GM18907 (cell line): ENCODE measurements around the gene SRCIN1.

Experiments
- ATAC-seq: cut with Tn5 transposase; IDR thresholded peaks from one replicate; pipeline ENCODE4 v1.9.1; 2021; ENCODE audit warnings: mild to moderate bottlenecking, moderate library complexity; ENCODE audit not compliant: unreplicated experiment

The SRCIN1 gene

GRCh38 chr17:38585056-38585917 lies 20.5 kb downstream of the SRCIN1 start:
- ATAC-seq: no peak

GRCh38 chr17:38584350-38584925 lies 21.3 kb downstream of the SRCIN1 start:
- no peak for ATAC-seq

DNA sequence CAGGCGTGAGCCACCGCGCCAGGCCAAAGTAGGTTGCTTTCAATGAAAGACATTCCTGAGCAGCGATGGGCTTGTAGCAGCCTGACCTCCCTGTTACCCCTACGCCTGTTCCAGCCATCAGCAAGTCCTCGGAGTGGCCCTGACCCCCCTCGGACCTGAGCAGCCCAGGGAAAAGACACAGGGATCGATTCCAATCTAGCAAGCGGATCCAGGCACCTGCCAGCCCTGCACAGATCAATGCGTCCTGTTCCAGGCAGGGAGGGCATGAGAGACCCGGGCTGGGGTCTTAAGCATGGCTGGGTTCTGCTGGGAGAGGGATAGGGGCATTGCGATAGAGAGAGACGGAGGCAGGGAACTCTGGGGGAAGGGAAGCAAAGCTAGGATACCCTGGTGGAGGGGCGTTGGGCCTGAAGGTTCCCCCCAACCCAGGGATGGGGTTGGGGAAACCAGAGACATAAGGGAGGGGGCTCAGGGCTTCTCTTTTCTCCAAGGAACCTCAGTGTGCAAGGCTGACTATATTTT lies 21.9 kb downstream of the SRCIN1 start:
- no peak for ATAC-seq

GRCh38 chr17:38583176-38583575 lies 22.6 kb downstream of the SRCIN1 start:
- no peak for ATAC-seq

DNA sequence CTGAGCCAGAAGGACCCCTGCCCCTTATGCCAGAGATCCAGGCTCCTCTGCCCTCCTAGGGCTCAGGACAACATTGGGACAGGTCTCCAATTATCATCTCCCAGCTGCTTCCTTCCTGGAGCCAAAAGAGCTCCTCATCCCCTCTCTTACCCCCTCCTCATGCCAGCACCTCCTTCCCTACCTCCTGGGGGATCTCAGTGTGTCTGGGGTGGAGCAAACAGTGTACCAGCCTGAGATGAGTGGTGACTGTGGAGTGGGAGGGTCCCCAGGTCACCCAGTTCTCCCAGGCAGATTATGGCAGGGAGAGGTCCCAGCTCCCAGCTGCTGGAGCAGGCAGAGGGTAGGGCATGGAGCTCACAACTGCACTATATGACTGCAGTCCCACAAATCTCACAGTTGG lies 23.7 kb downstream of the SRCIN1 start:
- no peak for ATAC-seq

DNA sequence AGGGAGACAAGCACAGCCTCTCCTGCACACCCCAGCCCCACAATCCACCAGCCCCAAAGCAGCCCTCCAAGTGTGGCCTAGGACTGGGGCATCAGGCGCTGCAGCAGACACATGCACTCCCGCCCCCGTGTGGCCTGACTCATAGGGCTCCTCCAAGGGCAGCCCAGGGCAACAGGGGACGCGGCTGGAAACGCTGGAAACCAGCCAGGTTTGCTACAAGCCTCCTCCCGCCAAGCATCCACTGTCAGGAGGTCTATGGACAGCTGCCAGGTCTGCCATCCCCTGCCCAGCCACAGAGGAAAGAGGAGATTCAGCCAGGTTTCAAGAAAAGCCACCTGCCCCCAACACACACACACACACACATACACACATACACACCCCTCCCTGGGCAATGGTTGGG lies 25.8 kb downstream of the SRCIN1 start:
- ATAC-seq: no peak

- no peak for ATAC-seq
Observed at GRCh38 chr17:38579083-38579480, 26.7 kb downstream of the SRCIN1 start.

DNA sequence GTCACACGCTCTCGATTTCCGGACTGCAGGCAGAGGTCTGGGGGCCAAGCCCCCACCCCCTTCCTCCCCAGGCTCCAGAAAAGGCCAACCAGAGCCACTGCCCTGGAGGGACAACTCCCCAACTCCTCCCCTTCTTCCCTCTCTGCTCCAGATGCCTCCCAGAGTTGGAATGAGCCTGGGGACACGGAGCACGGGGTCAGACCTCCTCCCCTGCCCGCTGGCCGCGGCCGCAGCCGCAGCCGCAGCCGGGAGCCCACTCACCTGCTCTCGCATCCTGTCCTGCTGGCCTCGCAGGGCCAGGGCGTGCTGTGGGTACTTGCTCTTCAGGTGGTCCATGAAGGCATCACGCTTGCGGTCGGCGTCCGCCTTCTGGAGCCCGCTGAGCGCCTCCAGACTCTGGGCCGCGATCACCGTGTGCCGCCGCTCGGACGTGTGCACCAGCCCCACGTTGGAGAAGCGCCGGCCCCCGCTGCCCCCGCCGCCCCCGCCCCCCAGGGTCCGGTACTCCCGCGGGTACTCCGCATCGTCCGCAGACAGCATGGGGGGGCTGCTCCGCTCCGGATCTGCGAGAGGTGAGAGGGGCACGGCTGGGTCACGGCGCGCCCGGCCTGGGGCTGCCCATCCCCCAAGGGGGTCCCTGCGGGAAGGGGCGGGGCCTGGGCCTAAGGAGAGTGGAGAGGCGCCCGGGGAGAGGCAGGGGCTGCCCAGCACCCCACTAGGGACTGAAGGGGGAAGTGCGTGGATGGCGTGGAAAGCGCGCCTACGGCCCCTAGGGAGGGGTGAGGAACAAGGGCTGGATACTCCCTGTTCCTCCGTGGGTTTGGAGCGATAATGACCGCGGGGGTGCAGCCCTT lies 27.3 kb downstream of the SRCIN1 start:
- no peak for ATAC-seq

DNA sequence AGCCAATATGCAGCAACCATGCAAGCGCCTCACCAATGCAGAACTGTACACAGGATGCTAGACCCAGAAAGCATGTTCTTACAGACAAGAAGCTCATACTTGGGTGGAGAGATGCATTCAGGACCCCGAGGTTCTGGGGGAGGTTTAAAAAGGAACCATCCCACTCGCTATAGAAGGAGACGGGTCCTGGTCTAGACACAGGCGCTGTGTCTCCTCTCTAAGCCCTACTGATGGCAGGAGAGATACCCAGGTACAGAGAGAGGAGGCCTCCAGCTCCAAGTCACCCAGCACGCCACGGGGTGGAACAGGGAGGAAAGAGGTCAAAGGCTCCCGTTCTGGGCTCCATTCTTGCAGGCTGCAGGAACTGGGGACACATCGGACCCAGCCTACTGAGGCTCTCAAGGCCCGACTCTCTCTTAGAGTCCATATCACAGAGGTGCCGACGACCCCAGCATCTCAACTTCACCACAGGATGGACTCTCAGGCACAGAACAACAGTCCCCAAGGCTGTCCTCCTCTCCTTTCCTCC lies 28.0 kb downstream of the SRCIN1 start:
- no peak for ATAC-seq

GRCh38 chr17:38577244-38577643 lies 28.5 kb downstream of the SRCIN1 start:
- ATAC-seq: no peak

DNA sequence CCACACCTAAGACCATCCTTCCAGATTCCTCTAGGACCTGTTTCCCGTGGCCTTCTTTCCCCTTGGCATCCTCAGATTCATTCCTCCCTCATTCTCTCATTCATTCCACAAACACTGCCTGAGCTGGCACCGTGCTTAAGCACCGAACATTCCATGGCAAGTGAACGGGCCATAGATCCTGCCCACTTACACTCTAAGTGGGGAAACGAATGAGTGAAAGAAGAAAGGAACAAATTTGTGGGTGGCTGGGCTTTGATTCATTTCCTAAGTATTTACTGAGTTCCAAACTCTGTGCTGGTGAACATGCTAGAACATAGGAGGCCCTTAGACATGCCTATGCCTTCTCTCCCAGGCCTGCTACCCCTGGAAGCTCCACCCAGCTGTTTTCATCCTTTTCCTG lies 30.0 kb downstream of the SRCIN1 start:
- no peak for ATAC-seq

DNA sequence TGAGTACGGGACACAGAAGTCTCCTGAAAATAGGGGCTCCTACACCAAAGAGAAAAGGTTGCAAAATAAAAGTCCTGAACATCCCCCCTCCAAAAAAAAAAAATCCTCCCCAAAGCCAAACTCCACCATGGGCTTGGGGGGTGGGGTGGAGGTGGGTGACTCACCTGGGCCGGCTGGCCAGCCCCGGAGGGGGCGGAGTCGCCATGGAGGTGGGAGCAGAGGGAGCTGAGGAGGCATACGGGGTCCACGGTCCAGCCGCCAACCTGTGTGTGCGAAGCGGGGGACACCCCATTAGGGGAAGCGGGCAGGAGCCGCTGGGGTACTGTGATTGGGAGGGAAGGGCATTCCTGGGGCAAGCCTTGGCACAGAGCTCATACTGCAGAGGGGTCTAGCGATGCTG lies 31.0 kb downstream of the SRCIN1 start:
- ATAC-seq: no peak

DNA sequence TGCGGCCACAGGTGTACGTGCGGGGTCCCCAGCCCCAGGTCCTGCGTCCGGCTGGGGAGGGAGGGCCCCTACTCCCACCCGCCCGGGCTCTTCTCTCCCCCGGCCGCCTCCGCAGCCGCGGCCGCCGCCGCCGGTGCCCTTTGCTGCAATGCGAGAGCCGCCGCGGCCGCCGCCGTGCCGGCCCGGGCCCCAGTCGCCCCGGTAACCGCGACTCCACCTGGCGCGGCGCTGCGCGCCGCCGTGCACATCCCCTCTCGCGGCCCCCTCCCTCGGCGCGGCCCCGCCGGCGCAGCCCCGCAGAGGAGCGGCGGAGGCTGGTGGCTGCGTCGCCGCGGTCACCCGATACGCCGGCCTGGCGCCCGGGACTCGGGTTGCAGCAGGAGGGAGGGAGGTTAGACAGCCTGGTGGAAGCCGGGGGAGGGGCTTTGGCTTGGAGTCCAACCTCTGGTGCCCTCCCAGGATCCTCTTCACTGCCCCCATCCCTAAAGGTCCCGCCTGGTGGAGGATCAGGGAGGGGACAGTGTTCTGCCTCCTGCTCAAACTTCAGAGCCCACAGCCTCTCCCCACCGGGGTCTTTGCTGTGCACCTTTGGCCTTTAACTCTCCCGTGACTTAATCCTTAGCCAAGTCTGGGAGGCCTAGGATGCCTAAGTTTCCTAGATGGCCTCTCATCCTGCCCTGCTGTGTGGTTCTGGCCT lies 32.9 kb downstream of the SRCIN1 start:
- no peak for ATAC-seq

DNA sequence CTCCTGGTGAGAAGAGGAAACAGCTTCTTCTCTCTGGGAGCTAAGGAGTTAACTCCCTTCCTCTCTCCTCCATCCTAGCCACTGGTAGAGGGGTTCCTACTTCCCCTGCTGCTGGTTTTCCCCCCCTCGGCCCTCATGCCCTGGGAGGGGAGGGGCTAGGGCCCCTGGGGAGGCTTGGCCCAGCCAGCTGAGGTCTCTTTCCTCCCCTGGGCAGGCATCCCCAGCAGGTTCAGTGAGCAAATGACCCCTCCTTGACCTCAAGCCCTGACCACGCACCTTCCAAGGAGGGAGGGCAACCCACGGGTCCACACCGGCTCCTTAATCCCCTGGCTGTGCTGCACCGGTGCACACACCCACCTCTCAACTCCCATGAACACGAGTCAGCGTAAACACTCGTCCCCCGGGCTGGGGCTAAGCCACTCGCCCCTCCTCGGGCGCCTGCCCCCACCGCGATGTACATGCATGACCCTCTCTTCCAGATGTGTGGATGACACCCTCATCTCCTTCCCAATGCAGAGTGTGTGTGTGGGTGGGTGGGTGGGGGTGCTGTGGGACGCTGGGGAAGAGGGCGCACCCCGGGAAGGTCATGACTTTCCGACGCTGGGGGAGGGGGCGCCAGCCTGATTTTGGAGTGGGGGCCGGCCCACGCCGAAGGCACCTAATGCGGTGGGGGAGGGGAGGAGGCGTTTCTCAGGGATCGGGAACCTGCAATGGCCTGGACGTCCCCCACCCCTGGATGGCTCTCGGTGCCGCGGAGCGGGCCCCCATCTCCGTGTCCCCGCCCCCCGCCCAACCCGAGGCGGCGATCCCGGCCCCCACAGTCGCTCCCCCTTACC lies 33.7 kb downstream of the SRCIN1 start:
- ATAC-seq: no peak

DNA sequence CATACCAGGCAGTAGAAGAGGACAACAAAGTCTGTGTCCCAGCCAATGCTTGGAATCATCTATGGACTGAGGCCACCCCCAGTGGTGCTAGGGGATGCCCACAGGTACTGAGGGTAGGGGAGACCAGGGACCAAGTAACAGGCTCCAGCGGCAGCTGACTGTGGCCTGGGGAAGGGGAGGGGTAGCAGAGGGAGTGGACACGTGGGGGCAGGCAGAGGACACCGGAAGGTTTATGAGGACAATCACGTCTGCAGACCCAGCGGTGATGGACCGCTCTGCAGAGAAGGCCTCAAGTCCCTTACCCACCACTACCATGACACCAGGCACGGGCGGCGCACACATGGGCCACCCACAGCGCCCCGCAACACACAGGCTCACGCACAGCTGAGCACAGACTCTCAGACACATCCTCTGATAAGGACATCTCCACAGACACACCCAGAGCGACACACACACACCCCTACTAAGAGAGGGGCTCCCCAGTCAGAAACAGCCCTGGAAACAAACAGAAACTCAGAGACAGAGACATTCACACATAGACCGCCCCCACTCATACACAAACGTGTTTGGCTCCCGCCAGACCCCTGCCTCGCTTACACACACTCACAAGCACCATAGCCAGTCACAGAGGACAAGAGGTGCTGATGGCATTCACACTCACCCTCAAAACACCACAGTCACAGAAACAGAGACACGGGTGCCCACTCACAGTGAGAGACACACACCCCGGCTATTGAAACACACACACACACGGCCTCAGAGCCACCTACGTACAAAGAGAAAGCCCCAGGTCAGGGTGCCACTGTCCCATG lies 35.8 kb downstream of the SRCIN1 start:
- no peak for ATAC-seq

DNA sequence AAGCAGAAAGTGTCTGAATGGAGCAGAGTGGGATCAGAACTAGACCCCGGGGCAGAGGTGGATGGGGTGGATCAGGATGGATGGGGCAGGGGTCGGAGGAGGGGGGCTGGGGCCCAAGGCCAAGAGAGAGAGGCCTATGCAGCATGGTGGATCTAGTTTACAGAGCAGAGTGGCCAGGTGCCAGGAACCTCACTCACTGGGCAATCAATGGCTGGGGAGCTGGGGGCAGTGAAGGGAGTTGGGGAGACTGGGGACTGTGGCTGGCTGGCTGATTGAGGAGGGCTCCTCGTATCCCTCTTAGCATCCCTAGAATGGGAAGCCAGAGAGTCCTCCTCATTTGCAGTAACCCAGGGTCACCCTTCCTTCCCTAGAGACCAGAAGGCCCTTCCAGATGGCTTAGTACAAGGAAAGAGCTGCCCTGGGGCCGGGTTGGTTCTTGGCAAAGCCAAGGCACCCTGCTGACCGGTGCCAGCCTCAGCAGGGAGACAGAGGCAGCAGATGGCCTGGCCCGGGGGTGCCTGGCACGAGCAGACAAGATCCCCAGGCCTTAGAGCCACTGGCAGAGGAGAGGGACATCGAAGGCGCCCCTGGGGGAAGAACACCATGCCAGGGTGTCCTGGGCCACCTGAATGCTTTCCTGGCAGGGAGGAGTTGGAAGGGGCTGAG lies 36.8 kb downstream of the SRCIN1 start:
- ATAC-seq: no peak

DNA sequence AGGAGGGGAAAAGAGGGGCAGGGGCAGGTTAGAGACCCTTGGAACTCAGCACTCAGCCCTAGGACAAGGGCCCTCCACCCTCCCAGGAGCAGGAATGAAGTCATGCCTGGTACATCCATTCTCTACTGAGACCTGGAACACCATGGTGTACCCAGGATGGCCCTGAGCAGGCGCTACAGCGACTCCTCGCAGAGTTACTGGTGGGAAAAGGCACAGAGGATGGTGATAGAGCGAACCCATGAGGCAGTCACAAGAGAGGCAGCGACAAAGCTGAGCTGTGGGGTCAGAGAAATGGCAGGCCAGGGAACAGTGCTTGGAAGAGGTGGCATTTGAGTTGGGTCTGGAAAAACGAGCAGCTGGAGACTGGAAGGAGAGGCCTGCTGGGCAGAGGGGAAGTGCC lies 37.5 kb downstream of the SRCIN1 start:
- no peak for ATAC-seq

DNA sequence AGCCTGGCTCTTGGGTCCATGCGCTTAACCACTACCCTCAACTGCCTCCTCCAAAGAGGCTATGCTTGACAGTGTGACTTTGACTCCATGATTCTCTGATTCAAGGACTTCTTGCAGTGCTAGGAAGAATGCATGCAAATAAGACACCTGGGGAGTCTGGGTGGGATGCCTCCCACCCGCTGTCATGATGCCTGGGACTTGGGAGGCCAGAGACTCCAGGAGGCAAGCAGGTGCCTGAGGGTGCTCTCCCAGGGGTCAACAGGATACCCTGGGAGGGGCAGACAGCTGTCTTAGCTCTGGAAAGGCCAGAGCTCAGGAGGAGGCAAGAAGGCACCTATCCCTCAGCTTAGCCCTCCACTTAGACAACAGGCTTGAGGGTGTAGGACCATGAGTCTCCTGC lies 38.4 kb downstream of the SRCIN1 start:
- no peak for ATAC-seq
